Measurements from ENCODE around the gene KCNIP1.

The KCNIP1 gene

GRCh38 chr5:170629566-170630175, 125.9 kb downstream of the KCNIP1 start:
- DNase-seq (ENCODE audit: low spot score) = no peak

- no peak for DNase-seq (ENCODE audit: low spot score)
These were observed 126.4 kb downstream of the KCNIP1 start for GRCh38 chr5:170630226-170630625.

- no peak for DNase-seq (ENCODE audit: low spot score)
These were observed 126.9 kb downstream of the KCNIP1 start for GRCh38 chr5:170630711-170631141.

- DNase-seq (ENCODE audit: low spot score) = no peak
These were observed 127.8 kb downstream of the KCNIP1 start for GRCh38 chr5:170631466-170632195.

- DNase-seq (ENCODE audit: low spot score) = no peak
These were observed 128.6 kb downstream of the KCNIP1 start for GRCh38 chr5:170632266-170632984.

GRCh38 chr5:170632985-170633234, 129.1 kb downstream of the KCNIP1 start:
- DNase-seq (ENCODE audit: low spot score) = no peak

GRCh38 chr5:170633235-170634081, 129.6 kb downstream of the KCNIP1 start:
- DNase-seq (ENCODE audit: low spot score) = peak; percentile 83

- no peak for DNase-seq (ENCODE audit: low spot score)
These were observed 130.6 kb downstream of the KCNIP1 start for GRCh38 chr5:170634256-170634990.

GRCh38 chr5:170635706-170636105, 131.9 kb downstream of the KCNIP1 start:
- DNase-seq (ENCODE audit: low spot score) = no peak

- DNase-seq (ENCODE audit: low spot score) = no peak
These were observed 132.4 kb downstream of the KCNIP1 start for GRCh38 chr5:170636206-170636605.

- no peak for DNase-seq (ENCODE audit: low spot score)
These were observed 133.1 kb downstream of the KCNIP1 start for GRCh38 chr5:170636801-170637477.

GRCh38 chr5:170638051-170638450, 134.2 kb downstream of the KCNIP1 start:
- DNase-seq (ENCODE audit: low spot score) = no peak

GRCh38 chr5:170638454-170639220, 134.8 kb downstream of the KCNIP1 start:
- DNase-seq (ENCODE audit: low spot score) = peak; percentile 75

GRCh38 chr5:170639221-170639925, 135.6 kb downstream of the KCNIP1 start:
- no peak for DNase-seq (ENCODE audit: low spot score)

- DNase-seq (ENCODE audit: low spot score) = no peak
These were observed 137.1 kb downstream of the KCNIP1 start for GRCh38 chr5:170640731-170641588.

- no peak for DNase-seq (ENCODE audit: low spot score)
These were observed 137.8 kb downstream of the KCNIP1 start for GRCh38 chr5:170641589-170642031.

- DNase-seq (ENCODE audit: low spot score) = no peak
These were observed 138.4 kb downstream of the KCNIP1 start for GRCh38 chr5:170642066-170642735.

Measured in AG08396 (cell line).